Heart left ventricle (tissue), 16 donors: ENCODE measurements around the gene OGFOD3. TPM values are rescaled to one million over a fixed set of nuclear protein-coding genes. Genes with fewer than 3 reads are reported as not detected.
A peak's percentile ranks its signal among the peaks of the same experiment; 100 is the strongest.
"Not testable (repeated sequence)": the region's sequence is repeated elsewhere in the genome, so short reads cannot be mapped to it uniquely, and the experiment has no call there.

ENCODE experiments used
- ATAC-seq, 4 donors: fragments of 200-7000 bp; cut with Tn5 transposase; one replicate each; pipeline ENCODE4 v1.9.1; 2020 to 2022; ENCODE audit warnings: moderate library complexity in 4 of 4, mild to moderate bottlenecking in 3 of 4, moderate number of reproducible peaks in 1 of 4
- DNase-seq, 5 donors: peaks; one replicate each; pipeline ENCODE4 v3.0.0-alpha.2; 2020
- H3K27ac ChIP-seq, 12 donors: fragments of 200-600 bp; sonication (generic) in 4 of 12; one replicate each; pipeline versions ENCODE4 v1.5.0 to v1.8.0; 2016 to 2022; ENCODE audit warnings: mild to moderate bottlenecking in 2 of 12
- H3K27me3 ChIP-seq, 9 donors: fragments of 200-600 bp; sonication (generic) in 2 of 9; one replicate each; pipeline versions ENCODE4 v1.5.1 to v1.8.0; 2016 to 2022; ENCODE audit warnings: mild to moderate bottlenecking in 3 of 9
- H3K36me3 ChIP-seq, 9 donors: fragments of 200-600 bp; sonication (generic) in 2 of 9; one replicate each; pipeline versions ENCODE4 v1.5.0 to v1.8.0; 2018 to 2022; ENCODE audit warnings: mild to moderate bottlenecking in 2 of 9
- H3K4me1 ChIP-seq, 12 donors: fragments of 200-600 bp; sonication (generic) in 4 of 12; one replicate each; pipeline versions ENCODE4 v1.5.0 to v1.8.0; 2016 to 2022; ENCODE audit warnings: mild to moderate bottlenecking in 3 of 12
- H3K4me3 ChIP-seq, 12 donors: fragments of 200-600 bp; sonication (generic) in 4 of 12; one replicate each; pipeline versions ENCODE4 v1.5.0 to v1.8.0; 2017 to 2022; ENCODE audit warnings: mild to moderate bottlenecking in 9 of 12, moderate library complexity in 4 of 12
- H3K9me3 ChIP-seq, 12 donors: fragments of 200-600 bp; sonication (generic) in 4 of 12; one replicate each; pipeline versions ENCODE4 v1.5.0 to v1.8.0; 2016 to 2022; ENCODE audit warnings: mild to moderate bottlenecking in 1 of 12
- POLR2A ChIP-seq, 2 donors: fragments of 450-650 bp; IDR thresholded peaks; one replicate each; pipeline ENCODE4 v1.6.1; 2017; ENCODE audit warnings: antibody characterized with exemption in 2 of 2, mild to moderate bottlenecking in 2 of 2, moderate library complexity in 2 of 2
- WGBS, 4 donors: extraction: QIAGEN DNeasy Blood & Tissue Kit in 2 of 4; methylation state at CpG; one replicate each; pipeline versions ENCODE4 v1.1.5 to v1.1.7; 2013 to 2018; 5-methylcytosine and 5-hydroxymethylcytosine counted together
- intact Hi-C, 10 donors: fragments of 100-400 bp; cut with DNase I; formaldehyde crosslinking; loops; one replicate each; pipeline versions ENCODE4 v1.11.1 to v1.14.2; 2022
- polyA plus RNA-seq, 2 donors: library from polyadenylated mRNA; stranded (reverse); fragments of 200-250 nt; gene quantifications; one replicate each; pipeline ENCODE4 v1.2.3, GENCODE V29; 2013
- total RNA-seq, 9 donors: library from RNA; depleted of rRNA in 2 of 9; stranded (reverse); fragments of >200 nt in 2 of 9; fragmentation: NEBNext Ultra II Directional in 3 of 9; extraction: Animal tissue kit (Norgen Biotek cat#: 25700) in 3 of 9; gene quantifications; one replicate each; pipeline versions ENCODE4 v1.1.0 to v1.2.4, GENCODE V29; 2016 to 2023
- TF ChIP-seq, protein P1 (sequence below), 12 donors: fragments of 200-600 bp; sonication (generic) in 4 of 12; IDR thresholded peaks; one replicate each; pipeline versions ENCODE4 v1.5.0 to v1.8.0; 2018 to 2022; ENCODE audit warnings: antibody characterized with exemption in 12 of 12, mild to moderate bottlenecking in 5 of 12
- donor health status: ischemic (EF 13 %, LVEDD 7.1; RV severe dilation, severe dysfunction).
- donor health status: healthy with polysubstance abuse.
- donor health status: DM: no; HTN: yes; CAD: no.
- donor health status: DM: no; HTN: no; CAD: no.
- donor health status: ischemic (EF 25% LVEDD 6.9; RV normal size, moderate dysfunction).
- donor health status: ischemic (EF 25% LVEDD 5.7; RV mildly dilated, moderate dysfunction).
- donor health status: healthy.
- donor health status: DM: yes; HTN: yes; CAD: no.
- donor health status: ischemic (EF 35%, LVEDD 5.7; RV mildly dilated, moderate dysfunction).
- donor health status: nonischemic (EF 11% LVEDD 7.7; RV severe dilation, severe dysfunction).
- donor health status: DM: yes; HTN: yes; CAD: no.
- donor health status: PGD.
- donor health status: ischemic (EF 29% LVEDD 5.4; RV normal size, mild dysfunction).
- donor health status: nonischemic (EF 23%, LVEDD 6.1; RV moderate dilation, normal function).

OGFOD3 gene
- total and polyA plus RNA-seq, 11 donors, result 22.6 to 38.5 (median 29.3) TPM

- no peak overlapping the region for H3K4me3 ChIP-seq
- WGBS, 4 donors, result 21 to 24% (median 22%) methylated on average over 36 to 38 of the region's 38 CpGs
- intact Hi-C loops, result loop anchor here (1.0 to 5.0 kb wide), 10 partner anchors 38 to 202 kb away; partner anchors contain the start of genes CCDC57 (in 1 of the 10), CYBC1 (in 1 of the 10) and UTS2R (in 1 of the 10)
- TF ChIP-seq POLR2A (IDR thresholded peaks at IDR 0.05), result no peak
- TF ChIP-seq, protein P1, sequence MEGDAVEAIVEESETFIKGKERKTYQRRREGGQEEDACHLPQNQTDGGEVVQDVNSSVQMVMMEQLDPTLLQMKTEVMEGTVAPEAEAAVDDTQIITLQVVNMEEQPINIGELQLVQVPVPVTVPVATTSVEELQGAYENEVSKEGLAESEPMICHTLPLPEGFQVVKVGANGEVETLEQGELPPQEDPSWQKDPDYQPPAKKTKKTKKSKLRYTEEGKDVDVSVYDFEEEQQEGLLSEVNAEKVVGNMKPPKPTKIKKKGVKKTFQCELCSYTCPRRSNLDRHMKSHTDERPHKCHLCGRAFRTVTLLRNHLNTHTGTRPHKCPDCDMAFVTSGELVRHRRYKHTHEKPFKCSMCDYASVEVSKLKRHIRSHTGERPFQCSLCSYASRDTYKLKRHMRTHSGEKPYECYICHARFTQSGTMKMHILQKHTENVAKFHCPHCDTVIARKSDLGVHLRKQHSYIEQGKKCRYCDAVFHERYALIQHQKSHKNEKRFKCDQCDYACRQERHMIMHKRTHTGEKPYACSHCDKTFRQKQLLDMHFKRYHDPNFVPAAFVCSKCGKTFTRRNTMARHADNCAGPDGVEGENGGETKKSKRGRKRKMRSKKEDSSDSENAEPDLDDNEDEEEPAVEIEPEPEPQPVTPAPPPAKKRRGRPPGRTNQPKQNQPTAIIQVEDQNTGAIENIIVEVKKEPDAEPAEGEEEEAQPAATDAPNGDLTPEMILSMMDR (IDR thresholded peaks at IDR 0.05), result peak; percentile 41 to 87 (median 74)
- DNase-seq (peak; percentile 67 to 84 (median 78)), ATAC-seq (peak; percentile 69 to 88 (median 75))
- no peak overlapping the region for H3K27ac ChIP-seq
- no peaks in the 10 kb centered on the region for H3K27me3 ChIP-seq
- H3K9me3 ChIP-seq, result no peaks in the 10 kb centered on the region
- H3K4me1 ChIP-seq, result peaks cover 3 to 32% (median 20%) of the 10 kb centered on the region in 12 donors
- peaks cover 0 to 6% (median 0%) of the 10 kb centered on the region in 9 donors for H3K36me3 ChIP-seq
Measured at GRCh38 chr17:82414548-82415281, 3.7 kb downstream of the OGFOD3 start.

DNA sequence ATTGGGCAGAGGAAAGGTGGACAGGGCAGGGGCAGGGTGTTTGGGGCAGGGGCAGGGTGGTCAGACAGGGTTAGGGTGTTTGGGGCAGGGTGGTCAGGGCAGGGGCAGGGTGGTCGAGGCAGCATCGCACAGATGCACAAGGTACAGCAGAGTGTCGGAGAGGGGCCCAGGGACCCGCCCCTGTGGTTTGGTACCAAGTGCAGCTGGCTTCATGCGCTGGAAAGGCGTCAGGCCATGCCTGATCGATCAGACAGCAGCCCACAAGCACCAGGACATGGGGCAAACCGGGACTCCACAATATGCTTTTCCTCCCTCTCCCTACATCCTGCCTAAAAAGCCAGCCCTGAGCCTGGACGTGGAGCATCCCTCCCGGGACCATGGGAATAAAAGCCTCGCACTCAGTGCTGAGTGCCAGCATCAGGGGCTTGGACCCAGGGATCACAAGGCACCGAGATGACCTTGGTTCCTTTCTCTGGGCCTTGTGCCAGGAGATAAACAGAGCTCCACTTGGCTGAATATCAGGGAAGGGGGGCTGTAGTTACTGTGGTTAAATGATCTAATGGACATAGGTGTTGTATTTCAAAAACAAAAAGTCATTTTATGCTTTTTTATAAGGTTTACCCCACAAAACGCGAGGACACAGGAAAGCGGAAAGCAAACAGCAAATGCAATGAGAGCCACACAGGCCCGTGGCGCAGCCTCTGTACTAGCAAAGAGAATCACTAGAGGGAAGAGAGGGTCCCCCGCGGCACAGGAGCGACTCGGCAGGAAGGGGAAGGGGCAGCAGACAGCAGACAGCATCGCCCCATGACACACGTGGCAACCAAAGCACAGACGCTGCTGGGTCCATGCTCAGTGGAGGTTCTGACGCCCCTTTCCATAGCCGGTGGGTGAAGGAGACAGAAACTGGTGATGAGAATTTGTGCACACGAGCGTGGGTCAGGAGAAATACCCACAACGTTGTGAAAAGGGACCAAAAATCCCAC lies 5.6 kb downstream of the OGFOD3 start:
- TF ChIP-seq, protein P1 (IDR thresholded peaks at IDR 0.05), result no peak
- TF ChIP-seq POLR2A (IDR thresholded peaks at IDR 0.05), result no peak
- intact Hi-C loops, result loop anchor here in 2 of 10 donors (5.0 kb wide), 3 partner anchors 41 to 201 kb away; partner anchors contain the start of genes CCDC57 (in 1 of the 2) and UTS2R (in 1 of the 2)
- no peak overlapping the region for H3K27ac ChIP-seq
- no peak overlapping the region for H3K4me3 ChIP-seq
- no peaks in the 10 kb centered on the region for H3K9me3 ChIP-seq
- H3K36me3 ChIP-seq, result peaks cover 0 to 11% (median 0%) of the 10 kb centered on the region in 9 donors
- DNase-seq, result peak in 2 of 5 donors; percentile 21 to 35
- 79 to 82% (median 80%) methylated on average over 28 to 29 of the region's 29 CpGs for WGBS, 4 donors
- ATAC-seq, result peak in 1 of 4 donors; percentile 27
- no peaks in the 10 kb centered on the region for H3K27me3 ChIP-seq
- peaks cover 1 to 20% (median 10%) of the 10 kb centered on the region in 12 donors for H3K4me1 ChIP-seq

GRCh38 chr17:82412081-82412480 lies 6.3 kb downstream of the OGFOD3 start:
- peak in 1 of 5 donors; percentile 11 for DNase-seq
- H3K36me3 ChIP-seq, result peaks cover 0 to 11% (median 0%) of the 10 kb centered on the region in 9 donors
- H3K4me1 ChIP-seq, result peaks cover 0 to 22% (median 7%) of the 10 kb centered on the region in 12 donors
- not testable (repeated sequence) for H3K27me3 ChIP-seq, ATAC-seq, H3K27ac ChIP-seq, H3K4me3 ChIP-seq, H3K9me3 ChIP-seq
- intact Hi-C loops, result loop anchor here in 2 of 10 donors (5.0 kb wide), 3 partner anchors 40 to 200 kb away; partner anchors contain the start of genes CCDC57 (in 1 of the 2) and UTS2R (in 1 of the 2)
- 89 to 93% (median 92%) methylated on average over 16 of the region's 16 CpGs for WGBS, 4 donors

DNA sequence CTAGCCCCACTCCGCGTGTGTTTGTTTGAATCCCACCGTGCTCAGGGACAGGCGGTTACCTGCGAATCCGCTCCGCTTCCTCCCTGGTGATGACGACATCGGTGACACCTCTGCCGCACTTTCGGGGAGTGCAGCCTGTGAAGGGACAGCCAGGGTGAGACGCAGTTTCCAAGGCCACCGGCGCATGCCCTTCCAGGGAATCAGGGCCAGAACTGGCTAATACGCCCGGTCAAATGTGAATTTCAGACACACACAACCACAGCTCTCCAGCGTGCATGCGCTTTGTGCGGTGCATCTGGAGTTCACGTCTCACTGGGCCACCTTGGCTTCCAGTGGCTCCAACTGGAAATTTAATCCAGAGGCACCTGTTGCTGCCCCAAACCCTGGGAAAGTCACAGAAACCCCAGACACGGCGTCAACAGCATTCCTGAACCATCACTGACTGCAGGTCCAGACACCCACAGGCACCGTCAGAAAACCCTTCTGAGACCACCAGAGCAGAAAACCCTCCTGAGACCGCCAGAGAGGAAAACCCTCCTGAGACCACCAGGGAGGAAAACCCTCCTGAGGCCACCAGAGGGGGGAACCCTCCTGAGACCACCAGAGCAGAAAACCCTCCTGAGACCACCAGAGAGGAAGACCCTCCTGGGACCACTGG lies 6.9 kb downstream of the OGFOD3 start:
- WGBS, 4 donors, result 94 to 96% (median 95%) methylated on average over 24 of the region's 24 CpGs
- Histone ChIP-seq H3K27ac (no peak overlapping the region), H3K36me3 (peaks cover 0 to 11% (median 0%) of the 10 kb centered on the region in 9 donors), H3K4me1 (peaks cover 0 to 23% (median 8%) of the 10 kb centered on the region in 12 donors), H3K9me3 (no peaks in the 10 kb centered on the region), H3K27me3 (no peaks in the 10 kb centered on the region), H3K4me3 (no peak overlapping the region)
- TF ChIP-seq POLR2A (IDR thresholded peaks at IDR 0.05), result no peak
- TF ChIP-seq, protein P1 (IDR thresholded peaks at IDR 0.05), result no peak
- ATAC-seq (no peak), DNase-seq (peak in 1 of 5 donors; percentile 22)
- intact Hi-C loops, result loop anchor here in 2 of 10 donors (5.0 kb wide), 3 partner anchors 39 to 199 kb away; partner anchors contain the start of genes CCDC57 (in 1 of the 2) and UTS2R (in 1 of the 2)
